GM12878 (cell line): ENCODE measurements around the gene C9orf153. TPM values are rescaled to one million over a fixed set of nuclear protein-coding genes. Genes with fewer than 3 reads are reported as not detected.

Experiments used
- ATAC-seq: fragments of 200-7000 bp; cut with Tn5 transposase; 3 replicates; pipeline ENCODE4 v1.9.1; 2020; ENCODE audit warnings: mild to moderate bottlenecking, moderate library complexity
- BruUV-seq: library from RNA; stranded (reverse); fragments of 400-500 nt; replicated peaks from 2 replicates; lab custom pipeline; 2021; lab: Mats Ljungman, UMichigan
- CTCF ChIA-PET: fragments of 300-600 bp; sonication (Branson Sonifier 250); formaldehyde crosslinking; extraction: SDS; loops from one replicate; lab custom pipeline; 2021; ENCODE audit warnings: inconsistent platforms; lab: Yijun Ruan, JAX
- POLR2A ChIA-PET: fragments of 350-600 bp; formaldehyde crosslinking; extraction: SDS; loops from one replicate; lab custom pipeline; 2021; ENCODE audit warnings: inconsistent platforms; lab: Charles Lee
- RAD21 ChIA-PET: fragments of 300-600 bp; sonication (Branson Sonifier 250); formaldehyde crosslinking; loops from one replicate; lab custom pipeline; 2023; ENCODE audit warnings: antibody characterized with exemption; ENCODE audit not compliant: unreplicated experiment; lab: Charles Lee
- SMC1A ChIA-PET: fragments of 300-600 bp; sonication (Branson Sonifier 250); formaldehyde crosslinking; loops from one replicate; lab custom pipeline; 2023; ENCODE audit not compliant: unreplicated experiment, uncharacterized antibody; lab: Charles Lee
- DNase-seq: peaks from one replicate; pipeline ENCODE4 v3.0.0-alpha.2; 2011; ENCODE audit warnings: low read depth, low spot score
- FAIRE-seq: peaks from 3 replicates; lab custom pipeline; 2011; peaks lifted over from hg19 to GRCh38; lab: Jason Lieb, UNC
- H2AFZ ChIP-seq: 2 replicates; pipeline ENCODE4 v1.6.0; 2011; ENCODE audit warnings: low read depth, low read length, control low read depth; ENCODE audit not compliant: control insufficient read depth
- H3K27ac ChIP-seq: 2 replicates; pipeline ENCODE4 v1.5.1; 2011; ENCODE audit warnings: control low read depth; ENCODE audit not compliant: control insufficient read depth, insufficient read depth
- H3K27me3 ChIP-seq, 2 experiments: replicated peaks in 1 of 2; 2 replicates each; pipeline versions ENCODE4 v1.6.0 to v1.6.1; 2011; ENCODE audit warnings: low read length in 1 of 2; ENCODE audit not compliant: control insufficient read depth in 2 of 2, insufficient read depth in 2 of 2
- H3K36me3 ChIP-seq, 2 experiments: 2 replicates each; pipeline ENCODE4 v1.5.1; 2011; ENCODE audit warnings: low read length in 1 of 2; ENCODE audit not compliant: control insufficient read depth in 2 of 2, insufficient read depth in 2 of 2
- H3K4me1 ChIP-seq: 2 replicates; pipeline ENCODE4 v1.6.1; 2011; ENCODE audit warnings: mild to moderate bottlenecking, low read length, moderate library complexity, mixed read lengths; ENCODE audit not compliant: control insufficient read depth, insufficient read depth
- H3K4me2 ChIP-seq: 2 replicates; pipeline ENCODE4 v1.6.0; 2011; ENCODE audit warnings: control low read depth; ENCODE audit not compliant: control insufficient read depth, insufficient read depth
- H3K4me3 ChIP-seq: fragments of 200-600 bp; sonication (generic); 2 replicates; pipeline ENCODE4 v1.5.1; 2016
- H3K79me2 ChIP-seq: 2 replicates; pipeline ENCODE4 v1.6.0; 2011; ENCODE audit warnings: low read length; ENCODE audit not compliant: control insufficient read depth, insufficient read depth
- H3K9ac ChIP-seq: 2 replicates; pipeline ENCODE4 v1.8.0; 2011; ENCODE audit warnings: low read length, control low read depth, mixed read lengths; ENCODE audit not compliant: control insufficient read depth, insufficient read depth
- H3K9me3 ChIP-seq: replicated peaks from 3 replicates; pipeline ENCODE4 v1.5.1; 2011; ENCODE audit warnings: mild to moderate bottlenecking, low read length; ENCODE audit not compliant: control insufficient read depth, insufficient read depth
- H4K20me1 ChIP-seq: 2 replicates; pipeline ENCODE4 v1.6.0; 2011; ENCODE audit not compliant: control insufficient read depth, insufficient read depth
- ASH2L ChIP-seq: fragments of 300-600, 200-600 bp; sonication (generic); IDR thresholded peaks from 2 replicates; pipeline ENCODE4 v1.6.1; 2017; ENCODE audit warnings: low read depth, mild to moderate bottlenecking, borderline replicate concordance
- CHD1 ChIP-seq: IDR thresholded peaks from 2 replicates; pipeline ENCODE4 v1.6.1; 2012; ENCODE audit warnings: low read depth, low read length, improper control_type of control experiment
- EZH2 ChIP-seq: IDR thresholded peaks from 2 replicates; pipeline ENCODE4 v1.6.1; 2012; ENCODE audit warnings: low read depth, mild to moderate bottlenecking, control low read depth, inconsistent platforms, low read length, borderline replicate concordance; ENCODE audit not compliant: control insufficient read depth
- HCFC1 ChIP-seq: fragments of 150-350 bp; IDR thresholded peaks from 2 replicates; pipeline ENCODE4 v1.6.1; 2014; ENCODE audit warnings: low read length
- HDAC6 ChIP-seq: fragments of 200-600 bp; sonication (generic); IDR thresholded peaks from one replicate; pipeline ENCODE4 v1.8.0; 2017; ENCODE audit warnings: antibody characterized with exemption; ENCODE audit not compliant: unreplicated experiment
- LARP7 ChIP-seq: fragments of 450-650 bp; IDR thresholded peaks from 2 replicates; pipeline ENCODE4 v1.6.1; 2017; ENCODE audit warnings: mild to moderate bottlenecking
- NFYA ChIP-seq: IDR thresholded peaks from 2 replicates; pipeline ENCODE4 v1.6.1; 2011; ENCODE audit warnings: low read depth, mild to moderate bottlenecking, low read length, improper control_type of control experiment, borderline replicate concordance
- SMAD1 ChIP-seq: fragments of 450-650 bp; IDR thresholded peaks from 2 replicates; pipeline ENCODE4 v1.6.1; 2018; ENCODE audit warnings: mild to moderate bottlenecking, low read depth; ENCODE audit not compliant: partially characterized antibody
- SUZ12 ChIP-seq: fragments of 200-600 bp; sonication (generic); IDR thresholded peaks from one replicate; pipeline ENCODE4 v1.6.1; 2018; ENCODE audit warnings: antibody characterized with exemption, mild to moderate bottlenecking; ENCODE audit not compliant: unreplicated experiment
- TAF1 ChIP-seq: IDR thresholded peaks from 2 replicates; pipeline ENCODE4 v1.6.1; 2011; ENCODE audit warnings: mild to moderate bottlenecking, low read depth, low read length, borderline replicate concordance
- YBX1 ChIP-seq: fragments of 450-650 bp; IDR thresholded peaks from 2 replicates; pipeline ENCODE4 v1.6.1; 2016; ENCODE audit warnings: antibody characterized with exemption
- WGBS: methylation state at CpG from one replicate; pipeline ENCODE4 v1.1.6; 2016; ENCODE audit warnings: low lambda C conversion rate; ENCODE audit not compliant: insufficient replicate concordance, insufficient coverage; ENCODE audit errors: missing lambda C conversion rate; 5-methylcytosine and 5-hydroxymethylcytosine counted together
- in situ Hi-C: fragments of 300-500 bp; cut with MboI; formaldehyde crosslinking; loops from 9 replicates; pipeline ENCODE4 v1.14.3; 2018; ENCODE audit warnings: mixed read lengths
- intact Hi-C: fragments of 100-400 bp; cut with micrococcal nuclease; formaldehyde crosslinking; loops from one replicate; pipeline ENCODE4 v1.14.2; 2022; ENCODE audit not compliant: unreplicated experiment
- polyA plus RNA-seq, 11 experiments: library from polyadenylated mRNA; depleted of rRNA in 4 of 11; unstranded in 6 of 11; stranded (reverse) in 5 of 11; fragments of >200 nt; fragmentation: Nextera tagmentation in 4 of 11; fragmentation: Illumina TruSeq in 1 of 11; extraction: Ambion mirVana in 4 of 11; extraction: Trizol in 1 of 11; gene quantifications; 1 replicate in 1 of 11; 2 replicates in 10 of 11; pipeline versions ENCODE4 v1.2.1 to v1.2.3, GENCODE V29; 2011 to 2016; ENCODE audit warnings: inconsistent platforms in 2 of 11, missing spikeins in 2 of 11, low read depth in 1 of 11
- total RNA-seq, 4 experiments: library from RNA; depleted of rRNA in 3 of 4; stranded (reverse); fragments of >200 nt in 3 of 4; fragmentation: Illumina TruSeq in 1 of 4; extraction: Trizol in 1 of 4; gene quantifications; 2 replicates each; pipeline versions ENCODE4 v1.2.1 to v1.2.3, GENCODE V29; 2013 to 2021

The C9orf153 gene
- total and polyA plus RNA-seq, 10 of the 15 experiments (the other 5 are each of a cell fraction or from before 2014, with no cell fraction given) = 0.03 to 1.2 (median 0.18) TPM; not detected in 1

GRCh38 chr9:86303316-86303975, 44.0 kb upstream of the C9orf153 start:
- ChIA-PET CTCF (no interaction called here), SMC1A (interaction anchor here (0.9 kb wide), 1 partner anchor 22 kb away, joined by 3 read pairs; no protein-coding TSS in a partner anchor), POLR2A (no interaction called here), RAD21 (no interaction called here)
- TF ChIP-seq SUZ12 (no peak), TAF1 (no peak), EZH2 (no peak), HDAC6 (no peak), NFYA (no peak), CHD1 (no peak), ASH2L (no peak), HCFC1 (no peak), LARP7 (no peak), SMAD1 (no peak), YBX1 (no peak)
- peaks cover 5 to 43% of the 10 kb centered on the region in 2 experiments for H3K36me3 ChIP-seq
- no peaks in the 10 kb centered on the region for H3K79me2 ChIP-seq
- H3K27ac ChIP-seq = no peak overlapping the region
- no peak overlapping the region for H3K9ac ChIP-seq
- H2AFZ ChIP-seq = no peak overlapping the region
- H3K9me3 ChIP-seq = no peaks in the 10 kb centered on the region
- FAIRE-seq (no peak), ATAC-seq (no peak), DNase-seq (no peak)
- no peaks in the 10 kb centered on the region for H4K20me1 ChIP-seq
- intact Hi-C loops (no loop called here), in situ Hi-C loops (no loop called here)
- BruUV-seq = no TSS peak
- no peaks in the 10 kb centered on the region for H3K27me3 ChIP-seq
- no peak overlapping the region for H3K4me3 ChIP-seq
- no peaks in the 10 kb centered on the region for H3K4me1 ChIP-seq
- H3K4me2 ChIP-seq = no peak overlapping the region
- WGBS = 89% methylated on average over 4 of the region's 4 CpGs
